COR-L47 (cell line): ENCODE measurements around the gene FMN1.
A peak's percentile ranks its signal among the peaks of the same experiment; 100 is the strongest.

ENCODE experiments used
- DNase-seq: peaks from one replicate; lab custom pipeline; 2025; lab: John Stamatoyannopoulos, UW

Gene FMN1

GRCh38 chr15:33201491-33202231, 7.1 kb upstream of the FMN1 start:
- peak; percentile 44 for DNase-seq

GRCh38 chr15:33200903-33201302, 6.4 kb upstream of the FMN1 start:
- no peak for DNase-seq

GRCh38 chr15:33200444-33200843, 5.9 kb upstream of the FMN1 start:
- DNase-seq, result no peak

GRCh38 chr15:33198541-33198940, 4.0 kb upstream of the FMN1 start:
- DNase-seq, result no peak

GRCh38 chr15:33197636-33198035, 3.1 kb upstream of the FMN1 start:
- DNase-seq, result no peak

- no peak for DNase-seq
These were observed 277 bp downstream of the FMN1 start for GRCh38 chr15:33194237-33194636.

GRCh38 chr15:33191591-33191990, 2.9 kb downstream of the FMN1 start:
- no peak for DNase-seq

GRCh38 chr15:33190539-33190938, 4.0 kb downstream of the FMN1 start:
- DNase-seq, result no peak

- DNase-seq, result no peak
These were observed 5.8 kb downstream of the FMN1 start for GRCh38 chr15:33188641-33189257.

GRCh38 chr15:33188159-33188558, 6.4 kb downstream of the FMN1 start:
- DNase-seq, result no peak

- no peak for DNase-seq
These were observed 11.2 kb downstream of the FMN1 start for GRCh38 chr15:33183334-33183733.

GRCh38 chr15:33182926-33183325, 11.6 kb downstream of the FMN1 start:
- DNase-seq, result no peak

- DNase-seq, result no peak
These were observed 12.1 kb downstream of the FMN1 start for GRCh38 chr15:33182278-33182905.

- no peak for DNase-seq
These were observed 14.6 kb downstream of the FMN1 start for GRCh38 chr15:33179874-33180273.

GRCh38 chr15:33171202-33171601, 23.3 kb downstream of the FMN1 start:
- no peak for DNase-seq

- DNase-seq, result no peak
These were observed 24.9 kb downstream of the FMN1 start for GRCh38 chr15:33169625-33170024.

- no peak for DNase-seq
These were observed 26.1 kb downstream of the FMN1 start for GRCh38 chr15:33168444-33168843.

- DNase-seq, result no peak
These were observed 30.7 kb downstream of the FMN1 start for GRCh38 chr15:33163816-33164215.

GRCh38 chr15:33161209-33161608, 33.3 kb downstream of the FMN1 start:
- no peak for DNase-seq

- DNase-seq, result no peak
These were observed 33.8 kb downstream of the FMN1 start for GRCh38 chr15:33160581-33161165.

- DNase-seq, result no peak
These were observed 34.6 kb downstream of the FMN1 start for GRCh38 chr15:33159726-33160453.

- no peak for DNase-seq
These were observed 36.1 kb downstream of the FMN1 start for GRCh38 chr15:33158366-33158765.
